GM12873 (cell line): ENCODE data around the gene ETS1.

Experiments
- CTCF ChIP-seq: IDR thresholded peaks from 2 replicates; pipeline ENCODE4 v1.5.1; 2012; ENCODE audit warnings: low read depth, mild to moderate bottlenecking, moderate library complexity, low read length, control low read depth; ENCODE audit not compliant: insufficient read depth; ENCODE audit errors: missing control alignments

The ETS1 gene

DNA sequence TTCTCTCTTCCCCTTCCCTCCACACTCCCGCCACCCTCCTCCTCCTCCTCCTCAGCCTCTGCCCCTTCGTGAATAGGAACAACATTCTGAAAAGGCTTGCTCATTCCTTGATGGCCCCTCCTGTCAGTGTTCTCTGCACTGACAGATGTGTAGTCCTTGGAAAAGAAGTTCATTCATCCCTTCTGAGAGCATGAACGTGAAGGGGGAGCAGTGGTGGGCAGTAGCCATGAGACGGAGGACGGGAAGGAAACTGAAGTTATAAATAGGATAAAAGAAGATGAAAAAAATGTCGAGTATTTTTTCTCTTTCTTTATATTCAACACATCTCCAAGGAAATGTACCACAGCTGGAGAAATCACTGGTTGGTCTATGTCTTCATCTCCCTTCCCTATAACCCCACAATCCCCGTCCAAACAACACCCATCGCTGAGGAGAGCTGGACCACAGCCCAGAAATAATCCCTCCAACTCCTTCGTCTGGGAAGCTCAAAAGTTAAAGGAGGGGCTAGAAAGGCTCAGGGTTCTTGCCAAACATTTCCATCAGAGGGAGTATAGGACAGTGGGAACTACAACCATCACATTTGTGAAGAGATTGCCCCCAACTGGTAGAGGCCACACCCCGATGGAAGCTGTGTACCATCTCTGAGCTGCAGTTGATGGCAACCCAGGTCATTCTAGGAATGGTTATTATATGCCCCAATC, 33.5 kb downstream of the ETS1 start:
- TF ChIP-seq CTCF, result peak; percentile 38

- TF ChIP-seq CTCF, result no peak
Observed at GRCh38 chr11:128552783-128553661, 34.3 kb downstream of the ETS1 start.

DNA sequence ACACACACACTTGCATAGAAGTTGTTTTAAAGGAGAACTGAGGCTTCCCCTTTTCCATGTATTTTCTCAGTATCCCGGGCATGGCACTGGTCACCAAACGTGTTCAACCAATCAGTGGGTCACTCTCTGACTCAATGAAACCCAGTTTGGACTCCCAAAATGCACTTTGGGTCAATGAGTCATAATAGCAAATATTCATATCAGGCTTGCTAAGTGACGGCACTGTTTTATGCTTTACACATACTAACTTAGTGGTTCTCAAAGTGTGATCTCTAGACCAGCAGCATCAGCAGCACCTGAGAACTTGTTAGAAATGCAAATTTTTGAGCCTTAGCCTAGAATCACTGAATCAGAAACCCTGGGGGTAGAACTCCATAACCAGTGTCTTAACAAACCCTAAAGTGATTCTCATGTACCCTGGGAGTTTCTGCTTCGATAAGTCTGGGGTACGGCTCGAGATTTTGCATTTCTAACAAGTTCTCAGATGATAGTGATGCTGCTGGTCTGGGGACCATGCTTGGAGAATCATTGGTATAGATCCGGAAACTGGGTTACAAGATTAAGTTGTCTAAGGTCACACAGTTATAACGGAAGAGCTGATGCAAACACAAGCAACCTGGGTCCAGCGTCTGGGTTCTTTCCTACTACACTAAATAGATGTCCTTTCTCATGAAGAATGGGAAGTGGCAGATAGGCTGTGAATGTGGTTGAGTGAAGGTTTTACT, 35.6 kb downstream of the ETS1 start:
- TF ChIP-seq CTCF, result no peak

DNA sequence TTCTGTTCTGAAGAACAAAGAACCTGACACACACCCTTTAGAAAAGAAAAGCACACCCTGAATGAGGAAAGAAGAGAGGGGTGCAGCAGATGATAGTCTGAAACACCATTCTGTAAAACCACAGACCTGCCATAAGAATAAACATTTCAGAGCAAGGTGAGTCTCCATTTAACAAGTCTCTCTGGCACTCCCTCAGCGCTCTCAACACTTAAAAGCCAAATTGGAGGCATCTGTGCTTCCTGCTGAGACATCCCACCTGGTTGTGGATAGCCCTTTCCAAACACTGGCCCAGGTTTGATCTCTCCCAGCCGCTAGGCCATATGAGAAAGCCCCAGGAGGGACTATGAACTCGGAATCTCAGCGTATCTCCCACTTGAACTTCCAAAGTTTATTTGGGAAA, 36.3 kb downstream of the ETS1 start:
- TF ChIP-seq CTCF, result no peak

GRCh38 chr11:128550261-128550821, 37.0 kb downstream of the ETS1 start:
- no peak for TF ChIP-seq CTCF

DNA sequence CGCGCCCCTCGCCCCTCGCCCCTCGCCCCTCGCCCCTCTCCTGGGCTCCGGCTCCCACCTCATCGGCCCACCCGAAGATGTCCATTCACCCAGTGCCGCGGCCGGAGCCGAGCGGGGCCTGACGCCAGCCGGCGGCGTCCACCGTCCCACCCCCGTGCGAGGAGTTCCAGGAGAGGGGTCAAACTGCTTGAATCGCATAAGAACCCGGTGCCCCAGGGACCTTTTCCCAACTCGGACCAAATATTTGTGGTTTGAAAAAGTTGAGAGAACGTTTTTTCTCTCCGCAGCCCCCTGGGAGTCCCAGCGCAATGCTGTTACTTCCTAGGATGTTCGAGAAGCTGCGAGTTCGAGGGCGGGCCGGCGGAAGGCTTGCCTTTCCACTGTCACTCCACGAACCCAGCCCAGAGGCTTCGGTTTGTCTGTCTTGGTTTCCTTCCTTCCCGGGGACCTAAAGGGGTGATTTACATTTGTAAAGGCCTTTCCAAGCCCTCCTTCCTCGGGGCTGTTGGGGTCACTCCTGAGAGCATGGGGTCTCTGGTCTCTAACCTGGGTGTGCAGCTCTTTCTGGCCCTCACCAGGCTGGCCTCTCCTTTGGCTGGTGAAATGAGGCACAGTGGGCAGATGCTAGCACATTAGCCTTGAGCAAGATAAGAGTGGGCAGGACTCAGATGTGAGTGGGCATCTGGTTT, 38.0 kb downstream of the ETS1 start:
- TF ChIP-seq CTCF, result no peak
